Panc1 (cell line): ENCODE results near the gene TREML1. TPM values are rescaled to one million over a fixed set of nuclear protein-coding genes. Genes with fewer than 3 reads are reported as not detected.

Source experiments
- ATAC-seq: fragments of 200-7000 bp; cut with Tn5 transposase; 2 replicates; pipeline ENCODE4 v1.9.1; 2020; ENCODE audit warnings: mild to moderate bottlenecking, moderate library complexity
- BruUV-seq: library from RNA; stranded (reverse); fragments of 400-500 nt; replicated peaks from 2 replicates; lab custom pipeline; 2021; lab: Mats Ljungman, UMichigan
- CTCF ChIA-PET: fragments of 300-600 bp; sonication (Branson Sonifier 250); formaldehyde crosslinking; loops from one replicate; lab custom pipeline; 2022; ENCODE audit warnings: antibody characterized with exemption; lab: Charles Lee
- POLR2A ChIA-PET: fragments of 300-600 bp; sonication (Branson Sonifier 250); formaldehyde crosslinking; loops from one replicate; lab custom pipeline; 2022; ENCODE audit warnings: antibody characterized with exemption; lab: Charles Lee
- DNase-seq: peaks from one replicate; pipeline ENCODE4 v3.0.0-alpha.2; 2010; ENCODE audit warnings: low read depth, low spot score
- H3K27ac ChIP-seq: 2 replicates; pipeline ENCODE4 v1.5.1; 2011; ENCODE audit warnings: mild to moderate bottlenecking, low read length, inconsistent platforms
- H3K27me3 ChIP-seq: fragments of 200-500 bp; sonication (Bioruptor generic); 2 replicates; pipeline ENCODE4 v1.6.0; 2014; ENCODE audit warnings: low read length, inconsistent platforms; ENCODE audit not compliant: control insufficient read depth, insufficient read depth
- H3K36me3 ChIP-seq: fragments of 200-500 bp; sonication (Bioruptor generic); 2 replicates; pipeline ENCODE4 v1.5.1; 2014; ENCODE audit warnings: inconsistent platforms, mild to moderate bottlenecking, low read length, moderate library complexity; ENCODE audit not compliant: control insufficient read depth, insufficient read depth
- H3K4me1 ChIP-seq: 2 replicates; pipeline ENCODE4 v1.5.1; 2011; ENCODE audit warnings: inconsistent platforms, mild to moderate bottlenecking, low read length, moderate library complexity; ENCODE audit not compliant: control insufficient read depth, insufficient read depth
- H3K4me3 ChIP-seq, 2 experiments: 2 replicates each; pipeline ENCODE4 v1.5.1; 2011 to 2012; ENCODE audit warnings: low read depth in 2 of 2, low read length in 2 of 2, mild to moderate bottlenecking in 2 of 2, inconsistent platforms in 1 of 2, moderate library complexity in 1 of 2
- H3K9me3 ChIP-seq: fragments of 200-500 bp; sonication (Bioruptor generic); 2 replicates; pipeline ENCODE4 v1.5.1; 2014; ENCODE audit warnings: low read depth, mild to moderate bottlenecking, inconsistent platforms, low read length, moderate library complexity; ENCODE audit not compliant: control insufficient read depth, insufficient read depth
- CTCF ChIP-seq: fragments of 450-650 bp; IDR thresholded peaks from 2 replicates; pipeline ENCODE4 v1.5.1; 2017; ENCODE audit warnings: mild to moderate bottlenecking
- POLR2AphosphoS5 ChIP-seq: IDR thresholded peaks from 2 replicates; pipeline ENCODE4 v1.6.1; 2012; ENCODE audit warnings: mild to moderate bottlenecking, low read depth, low read length, moderate library complexity
- REST ChIP-seq, 2 experiments: IDR thresholded peaks; 2 replicates each; pipeline ENCODE4 v1.6.1; 2011 to 2012; ENCODE audit warnings: low read depth in 2 of 2, control low read depth in 1 of 2, low read length in 1 of 2, mild to moderate bottlenecking in 1 of 2, moderate library complexity in 1 of 2; ENCODE audit not compliant: insufficient read depth in 1 of 2
- SIN3A ChIP-seq: IDR thresholded peaks from 2 replicates; pipeline ENCODE4 v1.6.1; 2012; ENCODE audit warnings: low read depth, mild to moderate bottlenecking, low read length, moderate library complexity, borderline replicate concordance; ENCODE audit not compliant: insufficient read depth
- TCF7L2 ChIP-seq: IDR thresholded peaks from 2 replicates; pipeline ENCODE4 v1.6.1; 2011; ENCODE audit warnings: mild to moderate bottlenecking, low read depth, low read length, inconsistent platforms
- in situ Hi-C: cut with HindIII; loops from 2 replicates; pipeline ENCODE4 v1.10.0; 2016; ENCODE audit warnings: low sequenced_read_pairs, low pct_unique_long_range_greater_than_20kb
- intact Hi-C: fragments of 100-400 bp; cut with micrococcal nuclease; formaldehyde crosslinking; loops from one replicate; pipeline ENCODE4 v1.10.0; 2022; ENCODE audit not compliant: unreplicated experiment
- total RNA-seq: library from RNA; stranded (reverse); gene quantifications from one replicate; pipeline ENCODE4 v1.2.1, GENCODE V29; 2021; ENCODE audit not compliant: unreplicated experiment

Gene TREML1
- total RNA-seq, 1 experiment from 2014 or later, result not detected

- BruUV-seq, result no TSS peak
- in situ Hi-C loops (no loop called here), intact Hi-C loops (no loop called here)
- H3K27me3 ChIP-seq, result peaks cover 4% of the 10 kb centered on the region; the same call in 1 of the 2 replicates
- no peak for DNase-seq
- ChIA-PET POLR2A (no interaction called here), CTCF (no interaction called here)
- no peak overlapping the region for H3K27ac ChIP-seq
- TF ChIP-seq POLR2AphosphoS5 (no peak), SIN3A (no peak), REST (IDR thresholded peaks at IDR 0.05; ENCODE audit: insufficient read depth in 1 of 2, low read depth in 2 of 2, low read length in 1 of 2) (no peak), CTCF (no peak), TCF7L2 (no peak)
- H3K36me3 ChIP-seq, result no peaks in the 10 kb centered on the region
- no peaks in the 10 kb centered on the region for H3K4me1 ChIP-seq
- peaks cover 4% of the 10 kb centered on the region; the same call in 1 of the 2 replicates for H3K9me3 ChIP-seq
- H3K4me3 ChIP-seq, result no peak overlapping the region
- no peak for ATAC-seq
Observed at GRCh38 chr6:41194386-41194785, 40.2 kb upstream of the TREML1 start.

GRCh38 chr6:41193884-41194283, 39.7 kb upstream of the TREML1 start:
- H3K4me3 ChIP-seq, result no peak overlapping the region
- peaks cover 4% of the 10 kb centered on the region; the same call in 1 of the 2 replicates for H3K9me3 ChIP-seq
- ChIA-PET CTCF (no interaction called here), POLR2A (no interaction called here)
- no peaks in the 10 kb centered on the region for H3K4me1 ChIP-seq
- no TSS peak for BruUV-seq
- no peak for TF ChIP-seq SIN3A
- TF ChIP-seq CTCF, result no peak
- TF ChIP-seq TCF7L2, result no peak
- no peak for TF ChIP-seq POLR2AphosphoS5
- no peak for TF ChIP-seq REST (IDR thresholded peaks at IDR 0.05; ENCODE audit: insufficient read depth in 1 of 2, low read depth in 2 of 2, low read length in 1 of 2)
- peaks cover 4% of the 10 kb centered on the region; the same call in 1 of the 2 replicates for H3K27me3 ChIP-seq
- DNase-seq (no peak), ATAC-seq (no peak)
- in situ Hi-C loops, result no loop called here
- intact Hi-C loops, result no loop called here
- no peak overlapping the region for H3K27ac ChIP-seq
- H3K36me3 ChIP-seq, result no peaks in the 10 kb centered on the region
